NCI-H2081 treated with DMSO at 0.1 percent for 48 hours (cell line): ENCODE data around the gene IL3.

ENCODE experiments used
- DNase-seq: peaks from one replicate; lab custom pipeline; 2025; lab: John Stamatoyannopoulos, UW

The IL3 gene

GRCh38 chr5:132072528-132072927, 12.1 kb downstream of the IL3 start:
- DNase-seq, result no peak

GRCh38 chr5:132073231-132074013, 13.0 kb downstream of the IL3 start, which contains the start of gene CSF2:
Gene CSF2, plus strand, starts transcription at chr5:132073789. Its CDS starts 35 bp downstream, at chr5:132073824.
- no peak for DNase-seq

GRCh38 chr5:132074091-132074771, 13.8 kb downstream of the IL3 start:
- DNase-seq, result no peak

GRCh38 chr5:132074772-132075718, 14.6 kb downstream of the IL3 start:
- DNase-seq, result no peak

DNA sequence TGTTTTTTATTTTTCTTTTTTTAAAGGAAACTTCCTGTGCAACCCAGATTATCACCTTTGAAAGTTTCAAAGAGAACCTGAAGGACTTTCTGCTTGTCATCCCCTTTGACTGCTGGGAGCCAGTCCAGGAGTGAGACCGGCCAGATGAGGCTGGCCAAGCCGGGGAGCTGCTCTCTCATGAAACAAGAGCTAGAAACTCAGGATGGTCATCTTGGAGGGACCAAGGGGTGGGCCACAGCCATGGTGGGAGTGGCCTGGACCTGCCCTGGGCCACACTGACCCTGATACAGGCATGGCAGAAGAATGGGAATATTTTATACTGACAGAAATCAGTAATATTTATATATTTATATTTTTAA, 15.2 kb downstream of the IL3 start:
- no peak for DNase-seq

GRCh38 chr5:132076202-132076830, 15.9 kb downstream of the IL3 start:
- no peak for DNase-seq

DNA sequence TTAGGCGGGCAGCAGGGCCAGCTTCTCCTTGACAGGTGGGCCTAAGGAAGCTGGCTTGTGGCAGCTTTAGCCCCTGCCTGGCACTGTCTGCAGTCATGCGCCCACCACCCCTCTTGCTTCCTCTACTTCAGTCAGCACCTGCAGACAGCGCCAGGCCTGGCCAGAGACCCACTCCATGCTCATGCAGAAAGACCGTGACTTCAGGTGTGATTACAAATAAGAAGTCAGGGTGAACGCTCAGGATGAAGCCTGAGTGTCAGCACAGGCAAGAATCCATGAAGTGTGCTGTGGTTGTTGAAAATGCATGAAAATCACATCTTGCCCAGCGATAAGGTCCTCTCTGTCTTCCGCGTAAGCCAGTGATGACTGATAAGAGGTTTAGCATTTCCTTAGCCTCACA, 16.5 kb downstream of the IL3 start:
- DNase-seq, result no peak

GRCh38 chr5:132079081-132079480, 18.6 kb downstream of the IL3 start:
- no peak for DNase-seq

GRCh38 chr5:132079619-132080018, 19.2 kb downstream of the IL3 start:
- DNase-seq, result no peak

DNA sequence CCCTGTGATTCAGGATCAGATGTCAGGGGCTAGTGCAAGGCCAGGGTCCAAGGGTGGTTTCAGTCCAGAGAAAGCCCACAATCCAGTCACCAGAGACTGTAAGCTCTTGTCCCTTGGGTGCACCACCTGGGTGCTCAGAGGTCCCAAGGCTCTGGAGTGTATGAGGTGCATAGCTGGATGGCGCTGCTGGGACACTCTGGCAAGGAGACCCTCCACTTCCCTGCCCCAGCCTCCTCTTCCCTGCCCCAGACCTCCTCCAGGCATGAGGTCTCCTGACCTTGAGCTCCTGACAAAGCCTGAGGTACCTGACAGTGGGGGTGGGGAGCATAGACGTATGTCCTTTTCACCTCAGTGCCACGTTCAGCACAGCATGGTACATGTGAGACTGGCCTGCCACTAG, 20.1 kb downstream of the IL3 start:
- DNase-seq, result no peak

- DNase-seq, result no peak
Observed at GRCh38 chr5:132081458-132081857, 21.0 kb downstream of the IL3 start.

DNA sequence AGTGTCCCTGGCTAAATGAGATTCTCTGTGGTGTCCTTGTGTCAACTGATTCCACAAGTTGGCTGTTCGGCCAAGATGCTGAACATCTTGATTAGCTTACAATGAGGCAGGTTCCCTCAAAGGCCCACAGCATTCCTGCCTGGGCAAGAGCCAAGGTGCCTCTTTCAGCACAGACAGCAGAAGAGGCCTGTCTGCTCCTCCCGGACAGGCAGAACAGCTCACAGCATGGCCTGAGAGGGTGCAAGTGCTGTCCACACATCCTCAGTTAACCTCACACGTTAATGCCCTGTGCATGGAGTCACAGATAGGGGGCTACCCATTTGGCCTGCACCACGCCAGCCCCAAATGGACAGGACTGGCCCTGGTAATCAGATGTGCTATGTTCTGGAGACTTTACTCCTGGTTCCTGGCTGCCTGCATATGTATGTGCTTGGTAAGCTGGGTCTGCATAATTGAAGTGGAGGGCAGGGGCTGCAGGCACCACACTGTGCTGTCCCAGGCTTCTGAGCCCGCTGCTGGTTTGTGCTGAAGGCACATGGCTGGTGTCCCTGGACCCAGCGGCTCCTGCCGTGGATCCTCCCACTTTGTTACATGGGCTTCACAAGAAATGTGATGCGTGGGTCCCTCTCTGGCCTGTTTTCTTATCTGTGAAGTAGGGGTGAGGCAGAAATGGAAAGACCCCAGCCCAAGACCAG, 22.0 kb downstream of the IL3 start:
- no peak for DNase-seq

DNA sequence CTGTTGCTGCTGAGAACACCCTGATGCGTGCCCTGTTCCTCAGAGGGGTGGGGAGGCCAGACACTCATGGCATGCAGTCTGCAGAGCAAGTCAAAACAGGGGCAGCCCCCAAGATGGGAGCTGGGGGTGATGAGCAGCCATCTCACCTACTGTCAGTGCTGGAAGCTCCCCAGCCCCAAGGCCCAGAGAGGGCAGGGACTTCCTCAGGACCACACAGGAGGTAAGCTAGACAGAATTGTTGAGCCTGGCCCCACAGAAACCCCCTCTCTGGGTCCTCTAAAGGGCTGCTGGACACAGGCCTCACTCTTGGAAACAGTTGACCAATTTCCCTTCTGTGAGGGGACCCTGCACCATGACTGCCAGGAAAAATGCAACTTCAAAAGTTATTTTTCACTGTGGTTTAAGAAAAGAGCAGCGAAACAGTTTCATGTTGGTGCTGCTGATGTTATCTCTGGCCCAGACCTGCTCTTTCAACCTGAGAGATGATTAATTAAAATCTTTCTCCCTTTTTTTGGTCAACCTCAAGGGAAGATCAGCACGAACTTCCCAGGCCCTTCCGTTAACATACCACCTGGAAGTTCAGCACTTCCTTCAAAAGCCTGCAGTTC, 22.7 kb downstream of the IL3 start:
- no peak for DNase-seq

DNA sequence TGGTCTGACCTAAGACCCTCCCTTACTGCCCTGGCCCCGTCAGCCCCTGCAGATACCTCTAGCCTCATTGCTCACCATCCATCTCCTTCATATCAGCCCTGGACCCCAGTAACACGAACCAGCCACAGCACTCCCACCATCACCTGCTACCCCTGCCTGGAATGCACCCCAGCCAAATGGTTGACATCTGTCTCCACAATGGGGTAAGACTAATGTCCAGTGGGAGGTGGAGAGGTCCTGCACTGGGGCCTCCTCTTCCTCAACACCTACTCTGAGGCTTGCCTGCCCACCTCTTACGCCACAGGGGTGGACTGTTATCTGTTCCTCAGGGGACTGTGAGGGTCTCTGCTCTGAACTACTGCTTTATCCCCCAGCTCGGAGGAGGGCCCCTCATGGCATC, 25.2 kb downstream of the IL3 start:
- DNase-seq, result no peak

- no peak for DNase-seq
Observed at GRCh38 chr5:132086277-132086794, 25.9 kb downstream of the IL3 start.

- no peak for DNase-seq
Observed at GRCh38 chr5:132087176-132087575, 26.7 kb downstream of the IL3 start.

- no peak for DNase-seq
Observed at GRCh38 chr5:132087661-132088060, 27.2 kb downstream of the IL3 start.

DNA sequence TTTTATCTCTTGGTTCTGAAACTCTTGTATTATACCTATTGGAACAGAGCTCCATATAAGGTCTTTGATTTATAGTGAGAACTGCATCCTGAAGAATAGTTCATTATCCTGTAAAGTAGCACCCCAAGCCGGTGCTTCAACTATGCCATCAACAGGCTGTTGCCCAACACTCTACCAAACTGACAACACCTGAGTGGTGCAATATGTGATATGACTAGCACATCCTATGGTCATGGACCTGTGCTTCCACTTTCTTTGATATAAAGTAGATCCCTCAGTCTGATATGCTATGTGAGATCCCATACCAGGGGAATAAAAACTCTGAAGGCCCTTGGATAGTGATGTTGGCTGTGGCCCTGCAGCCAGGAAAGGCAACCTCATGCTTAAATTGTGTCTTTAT, 28.9 kb downstream of the IL3 start:
- DNase-seq, result no peak

- DNase-seq, result no peak
Observed at GRCh38 chr5:132090107-132090506, 29.7 kb downstream of the IL3 start.

GRCh38 chr5:132093271-132093670, 32.8 kb downstream of the IL3 start:
- DNase-seq, result no peak
